ENCODE measurements around the gene NDUFS4.
A peak's percentile ranks its signal among the peaks of the same experiment; 100 is the strongest.
"Not testable (repeated sequence)": the region's sequence is repeated elsewhere in the genome, so short reads cannot be mapped to it uniquely, and the experiment has no call there.

The NDUFS4 gene

GRCh38 chr5:53560506-53561191, at the start of gene NDUFS4:
Gene NDUFS4 (plus strand): TSS chr5:53560639. CDS start chr5:53560663, 24 bp downstream.
- no peaks in the 10 kb centered on the region for H3K9me3 ChIP-seq (ENCODE audit: control insufficient read depth in 2 of 2, low read length in 2 of 2)
- no peaks in the 10 kb centered on the region for H3K27me3 ChIP-seq (ENCODE audit: control insufficient read depth in 1 of 2, insufficient read depth in 2 of 2, low read length in 2 of 2)
- peak within 1 kb of the TSS; percentile 72 for H3K27ac ChIP-seq (ENCODE audit: low read length)
- H3K9ac ChIP-seq (ENCODE audit: low read length in 2 of 2), result peak within 1 kb of the TSS; percentile 85 to 90
- no peaks in the 10 kb centered on the region for H3K36me3 ChIP-seq (ENCODE audit: control insufficient read depth in 2 of 2, insufficient read depth in 2 of 2, low read length in 2 of 2)
- H3K4me1 ChIP-seq (ENCODE audit: control insufficient read depth, insufficient read depth, low read length), result no peaks in the 10 kb centered on the region
- H3K4me3 ChIP-seq (ENCODE audit: low read length in 2 of 2), result peak within 1 kb of the TSS; percentile 89 to 93

GRCh38 chr5:53512539-53512938, 47.9 kb upstream of the NDUFS4 start:
- Histone ChIP-seq H3K9me3 (ENCODE audit: control insufficient read depth in 2 of 2, low read length in 2 of 2) (no peaks in the 10 kb centered on the region), H3K4me3 (ENCODE audit: low read length in 2 of 2) (no peak overlapping the region), H3K27me3 (ENCODE audit: control insufficient read depth in 1 of 2, insufficient read depth in 2 of 2, low read length in 2 of 2) (no peaks in the 10 kb centered on the region), H3K9ac (ENCODE audit: low read length in 2 of 2) (no peak overlapping the region), H3K36me3 (ENCODE audit: control insufficient read depth in 2 of 2, insufficient read depth in 2 of 2, low read length in 2 of 2) (no peaks in the 10 kb centered on the region), H3K27ac (ENCODE audit: low read length) (no peak overlapping the region), H3K4me1 (ENCODE audit: control insufficient read depth, insufficient read depth, low read length) (no peaks in the 10 kb centered on the region)

- no peaks in the 10 kb centered on the region for H3K9me3 ChIP-seq (ENCODE audit: control insufficient read depth in 2 of 2, low read length in 2 of 2)
- H3K27me3 ChIP-seq (ENCODE audit: control insufficient read depth in 1 of 2, insufficient read depth in 2 of 2, low read length in 2 of 2), result no peaks in the 10 kb centered on the region
- H3K27ac ChIP-seq (ENCODE audit: low read length), result no peak overlapping the region
- no peaks in the 10 kb centered on the region for H3K36me3 ChIP-seq (ENCODE audit: control insufficient read depth in 2 of 2, insufficient read depth in 2 of 2, low read length in 2 of 2)
- no peak overlapping the region for H3K9ac ChIP-seq (ENCODE audit: low read length in 2 of 2)
- no peaks in the 10 kb centered on the region for H3K4me1 ChIP-seq (ENCODE audit: control insufficient read depth, insufficient read depth, low read length)
- no peak overlapping the region for H3K4me3 ChIP-seq (ENCODE audit: low read length in 2 of 2)
These were observed 44.5 kb upstream of the NDUFS4 start for GRCh38 chr5:53515988-53516387.

DNA sequence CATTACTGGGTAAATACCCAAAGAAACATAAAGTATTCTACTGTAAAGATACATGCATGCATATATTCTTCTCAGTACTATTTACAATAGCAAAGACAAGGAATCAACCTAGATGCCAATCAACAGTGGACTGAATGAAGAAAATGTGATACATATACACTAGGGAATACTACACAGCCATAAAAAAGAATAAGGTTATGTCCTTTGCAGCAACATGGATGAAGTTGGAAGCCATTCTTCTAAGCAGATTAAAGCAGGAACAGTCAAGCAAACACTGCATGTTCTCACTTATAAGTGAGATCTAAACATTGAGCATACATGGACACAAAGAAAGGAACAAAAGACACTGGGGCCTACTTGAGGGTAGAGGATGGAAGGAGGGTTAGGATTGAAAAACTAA, 39.6 kb upstream of the NDUFS4 start:
- Histone ChIP-seq H3K9ac (ENCODE audit: low read length in 2 of 2) (no peak overlapping the region), H3K27me3 (ENCODE audit: control insufficient read depth in 1 of 2, insufficient read depth in 2 of 2, low read length in 2 of 2) (no peaks in the 10 kb centered on the region), H3K4me3 (ENCODE audit: low read length in 2 of 2) (no peak overlapping the region)

DNA sequence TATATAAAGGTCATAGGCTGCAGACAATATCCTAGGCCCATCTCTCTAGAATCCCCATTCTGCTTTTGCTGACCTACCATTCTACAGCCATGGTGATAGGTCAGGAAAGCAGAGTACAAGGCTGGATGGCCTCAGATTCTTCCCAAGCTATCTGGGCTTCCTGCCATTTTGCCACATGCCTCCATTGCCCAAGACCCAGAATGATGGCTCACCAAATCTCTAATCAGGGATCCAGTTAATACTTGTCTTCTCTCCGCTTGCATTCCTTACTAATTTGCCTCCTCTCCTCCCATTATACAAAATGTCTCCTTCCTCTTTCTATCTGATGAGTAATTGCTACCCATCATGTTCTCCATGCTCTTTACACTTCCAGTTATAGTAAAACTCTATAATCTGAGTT, 22.7 kb upstream of the NDUFS4 start:
- H3K27ac ChIP-seq (ENCODE audit: low read length), result no peak overlapping the region
- no peak overlapping the region for H3K9ac ChIP-seq (ENCODE audit: low read length in 2 of 2)
- no peaks in the 10 kb centered on the region for H3K36me3 ChIP-seq (ENCODE audit: control insufficient read depth in 2 of 2, insufficient read depth in 2 of 2, low read length in 2 of 2)
- no peak overlapping the region for H3K4me3 ChIP-seq (ENCODE audit: low read length in 2 of 2)
- H3K9me3 ChIP-seq (ENCODE audit: control insufficient read depth in 2 of 2, low read length in 2 of 2), result no peaks in the 10 kb centered on the region
- no peaks in the 10 kb centered on the region for H3K4me1 ChIP-seq (ENCODE audit: control insufficient read depth, insufficient read depth, low read length)
- no peaks in the 10 kb centered on the region for H3K27me3 ChIP-seq (ENCODE audit: control insufficient read depth in 1 of 2, insufficient read depth in 2 of 2, low read length in 2 of 2)

More for the DNA sequence above, 39.6 kb upstream of the NDUFS4 start:
- H3K27ac ChIP-seq (ENCODE audit: low read length), result no peak overlapping the region
- H3K36me3 ChIP-seq (ENCODE audit: control insufficient read depth in 2 of 2, insufficient read depth in 2 of 2, low read length in 2 of 2), result no peaks in the 10 kb centered on the region
- no peaks in the 10 kb centered on the region for H3K9me3 ChIP-seq (ENCODE audit: control insufficient read depth in 2 of 2, low read length in 2 of 2)
- H3K4me1 ChIP-seq (ENCODE audit: control insufficient read depth, insufficient read depth, low read length), result no peaks in the 10 kb centered on the region

DNA sequence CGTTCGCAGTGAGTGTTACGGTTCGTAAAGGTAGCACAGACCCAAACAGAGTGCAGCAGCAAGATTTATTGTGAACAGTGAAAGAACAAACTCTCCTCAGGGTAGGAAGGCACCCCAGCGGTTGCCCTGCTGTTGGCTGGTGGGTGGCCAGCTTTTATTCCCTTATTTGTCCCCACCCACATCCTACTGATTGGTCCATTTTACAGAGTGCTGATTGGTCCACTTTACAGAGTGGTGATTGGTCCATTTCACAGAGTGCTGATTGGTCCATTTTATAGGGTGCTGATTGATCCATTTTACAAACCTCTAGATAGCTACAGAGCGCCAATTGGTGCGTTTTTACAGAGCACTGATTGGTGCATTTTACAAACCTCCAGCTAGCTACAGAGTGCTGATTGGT, 19.7 kb upstream of the NDUFS4 start:
- not testable (repeated sequence) for H3K36me3 ChIP-seq (ENCODE audit: control insufficient read depth in 2 of 2, insufficient read depth in 2 of 2, low read length in 2 of 2); H3K4me1 ChIP-seq (ENCODE audit: control insufficient read depth, insufficient read depth, low read length); H3K9ac ChIP-seq (ENCODE audit: low read length in 2 of 2); H3K27me3 ChIP-seq (ENCODE audit: control insufficient read depth in 1 of 2, insufficient read depth in 2 of 2, low read length in 2 of 2); H3K4me3 ChIP-seq (ENCODE audit: low read length in 2 of 2); H3K27ac ChIP-seq (ENCODE audit: low read length); H3K9me3 ChIP-seq (ENCODE audit: control insufficient read depth in 2 of 2, low read length in 2 of 2)

DNA sequence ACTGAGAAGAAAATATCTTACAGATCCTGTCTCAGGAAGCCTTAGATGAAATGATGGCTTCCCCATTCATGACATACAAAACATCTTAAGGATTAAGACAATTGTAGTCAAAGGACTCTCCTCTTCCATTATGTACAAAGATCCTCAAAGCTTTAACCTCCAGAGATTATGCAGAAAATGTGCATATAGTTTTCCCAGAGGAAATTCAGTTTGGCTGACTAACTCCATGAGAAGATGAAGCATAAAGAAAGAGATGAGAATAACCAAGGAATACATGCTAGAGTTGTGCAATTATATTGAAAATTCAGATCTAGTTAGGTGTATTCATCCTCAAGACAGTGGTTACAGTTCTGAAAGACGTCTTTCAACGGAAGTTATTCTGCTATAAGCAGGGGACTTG, 18.6 kb upstream of the NDUFS4 start:
- no peaks in the 10 kb centered on the region for H3K9me3 ChIP-seq (ENCODE audit: control insufficient read depth in 2 of 2, low read length in 2 of 2)
- H3K27me3 ChIP-seq (ENCODE audit: control insufficient read depth in 1 of 2, insufficient read depth in 2 of 2, low read length in 2 of 2), result no peaks in the 10 kb centered on the region
- no peaks in the 10 kb centered on the region for H3K4me1 ChIP-seq (ENCODE audit: control insufficient read depth, insufficient read depth, low read length)
- H3K4me3 ChIP-seq (ENCODE audit: low read length in 2 of 2), result no peak overlapping the region
- H3K9ac ChIP-seq (ENCODE audit: low read length in 2 of 2), result no peak overlapping the region
- H3K36me3 ChIP-seq (ENCODE audit: control insufficient read depth in 2 of 2, insufficient read depth in 2 of 2, low read length in 2 of 2), result no peaks in the 10 kb centered on the region
- no peak overlapping the region for H3K27ac ChIP-seq (ENCODE audit: low read length)

DNA sequence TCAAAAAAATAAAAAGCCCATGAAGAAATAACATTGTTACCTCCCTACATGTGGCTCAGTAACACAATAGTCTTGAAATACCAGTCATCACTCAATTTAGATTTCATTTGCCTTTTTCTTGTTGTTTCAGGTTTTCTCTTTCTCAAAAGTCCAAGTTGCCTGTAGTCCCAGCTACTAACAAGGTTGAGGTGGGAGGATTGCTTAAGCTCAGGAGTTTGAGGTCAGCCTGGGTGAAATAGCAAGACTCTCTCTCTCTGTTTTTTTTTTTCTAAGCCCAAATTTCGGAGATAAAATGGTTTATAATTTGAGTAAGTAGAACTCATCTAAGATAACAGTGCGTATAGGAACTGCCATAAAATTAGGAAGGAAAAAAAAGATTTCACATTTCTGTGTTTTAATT, 17.5 kb upstream of the NDUFS4 start:
- Histone ChIP-seq H3K4me3 (ENCODE audit: low read length in 2 of 2) (no peak overlapping the region), H3K27ac (ENCODE audit: low read length) (no peak overlapping the region), H3K4me1 (ENCODE audit: control insufficient read depth, insufficient read depth, low read length) (no peaks in the 10 kb centered on the region), H3K36me3 (ENCODE audit: control insufficient read depth in 2 of 2, insufficient read depth in 2 of 2, low read length in 2 of 2) (no peaks in the 10 kb centered on the region), H3K9me3 (ENCODE audit: control insufficient read depth in 2 of 2, low read length in 2 of 2) (no peaks in the 10 kb centered on the region), H3K9ac (ENCODE audit: low read length in 2 of 2) (no peak overlapping the region), H3K27me3 (ENCODE audit: control insufficient read depth in 1 of 2, insufficient read depth in 2 of 2, low read length in 2 of 2) (no peaks in the 10 kb centered on the region)

DNA sequence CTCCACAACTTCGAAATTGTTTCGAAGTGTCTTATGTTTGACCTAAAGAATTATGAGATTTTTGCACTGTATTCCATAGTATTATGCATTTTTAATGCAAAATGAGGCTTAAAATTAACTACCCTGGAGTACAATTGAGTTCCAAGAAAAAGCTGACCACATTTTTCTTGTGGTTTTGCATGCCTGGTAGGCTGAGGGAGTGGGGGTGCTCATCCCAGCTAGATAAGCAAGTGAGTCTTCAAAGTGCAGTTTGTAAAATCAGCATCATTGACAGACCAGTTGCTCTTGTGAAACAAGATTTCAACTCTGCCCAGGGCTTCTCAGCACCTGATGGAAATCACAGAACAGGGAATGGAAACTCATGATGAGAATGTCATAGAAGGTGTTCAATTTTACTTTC, 17.0 kb upstream of the NDUFS4 start:
- H3K27ac ChIP-seq (ENCODE audit: low read length), result no peak overlapping the region
- H3K4me3 ChIP-seq (ENCODE audit: low read length in 2 of 2), result no peak overlapping the region
- no peaks in the 10 kb centered on the region for H3K9me3 ChIP-seq (ENCODE audit: control insufficient read depth in 2 of 2, low read length in 2 of 2)
- H3K36me3 ChIP-seq (ENCODE audit: control insufficient read depth in 2 of 2, insufficient read depth in 2 of 2, low read length in 2 of 2), result no peaks in the 10 kb centered on the region
- H3K27me3 ChIP-seq (ENCODE audit: control insufficient read depth in 1 of 2, insufficient read depth in 2 of 2, low read length in 2 of 2), result no peaks in the 10 kb centered on the region
- no peak overlapping the region for H3K9ac ChIP-seq (ENCODE audit: low read length in 2 of 2)
- H3K4me1 ChIP-seq (ENCODE audit: control insufficient read depth, insufficient read depth, low read length), result no peaks in the 10 kb centered on the region

- H3K9ac ChIP-seq (ENCODE audit: low read length in 2 of 2), result no peak overlapping the region
- H3K27ac ChIP-seq (ENCODE audit: low read length), result no peak overlapping the region
- H3K9me3 ChIP-seq (ENCODE audit: control insufficient read depth in 2 of 2, low read length in 2 of 2), result no peaks in the 10 kb centered on the region
- no peaks in the 10 kb centered on the region for H3K36me3 ChIP-seq (ENCODE audit: control insufficient read depth in 2 of 2, insufficient read depth in 2 of 2, low read length in 2 of 2)
- H3K4me1 ChIP-seq (ENCODE audit: control insufficient read depth, insufficient read depth, low read length), result no peaks in the 10 kb centered on the region
- H3K27me3 ChIP-seq (ENCODE audit: control insufficient read depth in 1 of 2, insufficient read depth in 2 of 2, low read length in 2 of 2), result no peaks in the 10 kb centered on the region
- no peak overlapping the region for H3K4me3 ChIP-seq (ENCODE audit: low read length in 2 of 2)
These were observed 14.7 kb upstream of the NDUFS4 start for GRCh38 chr5:53545744-53546143.

GRCh38 chr5:53547226-53547625, 13.2 kb upstream of the NDUFS4 start:
- Histone ChIP-seq H3K36me3 (ENCODE audit: control insufficient read depth in 2 of 2, insufficient read depth in 2 of 2, low read length in 2 of 2) (no peaks in the 10 kb centered on the region), H3K27ac (ENCODE audit: low read length) (no peak overlapping the region), H3K27me3 (ENCODE audit: control insufficient read depth in 1 of 2, insufficient read depth in 2 of 2, low read length in 2 of 2) (no peaks in the 10 kb centered on the region), H3K4me1 (ENCODE audit: control insufficient read depth, insufficient read depth, low read length) (no peaks in the 10 kb centered on the region), H3K4me3 (ENCODE audit: low read length in 2 of 2) (no peak overlapping the region), H3K9ac (ENCODE audit: low read length in 2 of 2) (no peak overlapping the region), H3K9me3 (ENCODE audit: control insufficient read depth in 2 of 2, low read length in 2 of 2) (no peaks in the 10 kb centered on the region)

Data from stomach smooth muscle (tissue), 2 donors.